ENCODE results near the gene LHCGR.

The LHCGR gene

GRCh38 chr2:48707466-48707865 is 48.1 kb downstream of the LHCGR start:
- no peak for TF ChIP-seq CTCF (IDR thresholded peaks at IDR 0.05)

- no peak for TF ChIP-seq CTCF (IDR thresholded peaks at IDR 0.05)
Observed at GRCh38 chr2:48699348-48699930, 56.1 kb downstream of the LHCGR start.

GRCh38 chr2:48696881-48697280 is 58.6 kb downstream of the LHCGR start:
- no peak for TF ChIP-seq CTCF (IDR thresholded peaks at IDR 0.05)

- no peak for TF ChIP-seq CTCF (IDR thresholded peaks at IDR 0.05)
Observed at GRCh38 chr2:48695991-48696390, 59.5 kb downstream of the LHCGR start.

- TF ChIP-seq CTCF (IDR thresholded peaks at IDR 0.05) = no peak
Observed at GRCh38 chr2:48694149-48694548, 61.4 kb downstream of the LHCGR start.

- no peak for TF ChIP-seq CTCF (IDR thresholded peaks at IDR 0.05)
Observed at GRCh38 chr2:48693645-48694044, 61.9 kb downstream of the LHCGR start.

GRCh38 chr2:48693066-48693465 is 62.5 kb downstream of the LHCGR start:
- no peak for TF ChIP-seq CTCF (IDR thresholded peaks at IDR 0.05)

Measured in LNCAP (cell line).